Stimulated activated CD4-positive, alpha-beta T cell treated with anti-CD3 and anti-CD28 coated beads, Interleukin-15, amount 100 ng/mL, for 48 hours (primary cell): ENCODE data around the gene STIMATE.
A peak's percentile ranks its signal among the peaks of the same experiment; 100 is the strongest.

Experiments
- DNase-seq, 2 donors: peaks; one replicate each; pipeline ENCODE4 v3.0.0-alpha.2; 2020; ENCODE audit warnings: low read depth in 2 of 2

STIMATE gene

GRCh38 chr3:52817221-52817620 lies 80.1 kb downstream of the STIMATE start:
- no peak for DNase-seq

DNA sequence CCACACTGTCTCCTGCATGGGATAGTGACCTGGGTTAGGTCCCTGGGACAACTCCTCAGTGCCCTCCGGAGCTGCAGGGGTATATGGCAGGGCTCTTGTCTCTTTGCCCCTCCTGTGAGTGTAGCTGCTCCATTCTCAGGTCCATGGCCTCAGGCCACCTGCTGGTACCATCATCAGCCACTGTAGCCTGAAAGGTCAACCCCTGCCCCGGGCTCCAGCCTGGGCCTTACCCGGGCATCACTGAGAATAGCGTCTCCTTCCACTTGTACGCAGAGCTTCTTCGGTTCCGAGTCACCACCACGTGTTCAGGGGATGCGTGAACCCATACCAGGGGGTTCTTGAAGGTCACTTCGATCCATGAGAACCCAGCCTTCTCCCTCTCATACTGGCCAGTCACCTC lies 80.7 kb downstream of the STIMATE start:
- DNase-seq: no peak

- no peak for DNase-seq
These were observed 81.1 kb downstream of the STIMATE start for GRCh38 chr3:52816199-52816598.

GRCh38 chr3:52813810-52814209 lies 83.5 kb downstream of the STIMATE start:
- DNase-seq: no peak

GRCh38 chr3:52811452-52812011 lies 85.8 kb downstream of the STIMATE start:
- no peak for DNase-seq

DNA sequence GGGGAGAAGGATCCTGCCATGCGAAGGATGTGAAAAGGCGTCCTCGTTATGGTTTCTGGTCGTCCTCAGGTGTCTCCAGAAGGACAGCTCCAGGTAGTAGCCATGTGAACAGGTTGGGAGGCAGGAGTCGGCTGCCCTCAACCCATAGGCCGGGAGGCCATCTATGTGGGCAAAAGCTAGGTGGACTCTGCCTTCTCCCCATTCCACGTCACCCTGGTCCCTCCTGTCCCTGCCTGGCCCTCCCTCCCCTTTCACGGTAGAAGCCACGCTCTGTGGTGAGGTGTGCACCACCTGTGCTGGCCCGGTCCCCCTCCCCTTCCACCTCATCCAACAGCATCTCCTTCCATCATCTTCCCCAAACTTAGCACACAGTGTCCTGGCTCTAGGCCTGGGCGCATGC lies 86.4 kb downstream of the STIMATE start:
- no peak for DNase-seq

DNA sequence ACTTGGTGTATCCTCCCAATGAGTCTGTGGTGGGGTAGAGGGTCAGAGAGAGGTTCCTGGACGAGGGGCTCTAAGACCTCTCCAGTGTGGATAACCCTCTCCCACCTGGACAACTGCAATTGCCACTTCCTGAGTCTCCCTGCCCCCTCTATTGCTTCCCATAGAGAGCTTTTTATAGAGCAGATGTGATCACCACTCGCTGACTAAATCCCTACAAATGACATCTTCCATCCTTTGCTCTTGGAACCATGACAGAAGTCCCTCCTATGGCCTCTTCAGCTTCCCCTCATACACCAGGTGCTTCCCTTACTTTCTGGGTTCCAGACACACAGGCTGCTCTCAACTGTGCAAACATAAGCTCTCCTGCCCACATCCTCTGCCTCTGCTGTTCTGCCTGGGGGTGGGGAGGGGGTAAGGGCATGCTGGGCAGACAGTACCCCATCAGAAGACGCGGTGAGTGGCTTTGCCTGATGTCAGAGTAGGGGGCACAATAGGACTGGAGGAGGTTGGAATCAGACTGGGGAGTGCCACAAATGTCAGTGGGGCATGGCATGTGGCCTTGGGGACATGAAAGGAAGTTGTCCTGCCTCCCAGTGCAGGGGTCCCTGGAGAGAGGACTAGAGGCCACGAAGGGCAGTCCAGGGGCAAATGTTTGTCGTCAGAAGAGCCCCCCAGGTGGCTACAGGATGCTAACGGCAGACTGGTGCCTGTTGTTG lies 87.5 kb downstream of the STIMATE start:
- DNase-seq: no peak

GRCh38 chr3:52809149-52809548 lies 88.2 kb downstream of the STIMATE start:
- no peak for DNase-seq

GRCh38 chr3:52805270-52806039 lies 91.9 kb downstream of the STIMATE start:
- DNase-seq: no peak

DNA sequence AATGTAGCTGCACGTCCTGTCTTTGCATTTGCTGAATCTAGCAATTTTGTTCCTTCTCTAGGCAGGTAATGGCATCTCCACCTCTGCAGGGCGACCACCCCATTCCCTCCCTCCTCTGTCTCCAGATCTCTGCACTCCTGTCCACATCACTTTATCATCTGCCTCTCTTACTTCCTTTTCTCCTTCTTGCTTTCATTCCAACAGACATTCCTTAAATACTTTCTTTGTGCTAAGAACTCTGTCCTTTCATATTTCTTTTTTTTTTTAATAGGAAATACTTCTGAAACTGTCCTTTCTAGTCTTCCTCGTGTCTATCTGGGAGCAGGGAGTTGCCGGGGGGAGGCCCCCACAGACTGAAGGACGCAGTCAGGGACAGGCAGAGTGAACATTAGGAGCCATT lies 95.5 kb downstream of the STIMATE start:
- no peak for DNase-seq

GRCh38 chr3:52800079-52800478 lies 97.3 kb downstream of the STIMATE start:
- no peak for DNase-seq

DNA sequence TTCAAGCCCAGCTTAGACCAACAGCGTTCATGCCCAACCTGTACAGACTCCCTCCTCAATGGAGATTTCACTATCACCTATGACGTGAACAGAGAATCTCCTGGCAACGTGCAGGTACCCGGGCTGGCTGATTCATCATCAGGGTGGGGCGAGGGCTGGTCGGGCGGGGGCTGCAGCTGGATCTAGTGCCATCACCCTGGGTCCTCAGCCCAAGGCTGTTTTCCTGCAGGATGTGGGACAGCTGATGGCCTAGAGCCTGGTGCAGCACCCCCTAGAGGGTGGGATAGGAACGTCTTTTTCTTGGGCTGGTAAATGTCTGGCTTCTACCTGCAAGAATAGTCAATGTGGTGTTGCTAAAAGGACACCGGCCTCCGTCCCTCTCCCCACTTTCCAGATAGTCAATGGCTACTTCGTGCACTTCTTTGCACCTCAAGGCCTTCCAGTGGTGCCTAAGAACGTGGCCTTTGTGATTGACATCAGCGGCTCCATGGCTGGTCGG lies 98.3 kb downstream of the STIMATE start:
- DNase-seq: peak in 1 of 2 donors; percentile 14

GRCh38 chr3:52798376-52798977 lies 98.9 kb downstream of the STIMATE start:
- no peak for DNase-seq

- DNase-seq: no peak
These were observed 100.9 kb downstream of the STIMATE start for GRCh38 chr3:52796411-52796810.

DNA sequence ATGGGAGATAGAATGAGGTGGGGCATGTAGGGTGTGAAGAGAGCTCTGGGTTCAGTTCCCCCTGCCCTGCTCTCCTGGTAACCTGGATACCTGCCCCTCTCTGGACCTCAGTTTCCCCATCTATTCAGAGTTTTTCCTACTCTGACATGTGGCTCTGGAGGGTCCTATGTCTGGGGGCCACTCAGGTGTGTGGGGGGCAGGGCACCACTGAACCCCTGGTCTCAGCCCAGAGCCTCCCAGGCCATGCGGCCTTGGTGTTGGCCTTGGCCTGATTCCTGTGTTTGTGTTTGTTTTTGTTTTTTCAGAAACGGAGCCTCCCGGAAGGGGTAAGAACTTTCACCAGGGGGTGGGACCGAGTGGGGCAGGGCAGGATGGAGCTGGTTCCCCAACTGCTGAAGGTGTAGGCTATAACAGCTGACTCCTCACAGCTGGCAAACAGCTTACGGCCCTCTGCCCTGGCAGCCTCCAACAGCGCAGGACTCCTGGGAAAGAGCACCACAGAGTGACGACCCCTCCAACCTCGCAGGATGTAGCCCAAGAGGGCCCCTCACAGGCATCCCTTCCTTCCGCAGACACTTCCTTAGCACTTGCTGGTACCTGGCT lies 101.9 kb downstream of the STIMATE start:
- no peak for DNase-seq

DNA sequence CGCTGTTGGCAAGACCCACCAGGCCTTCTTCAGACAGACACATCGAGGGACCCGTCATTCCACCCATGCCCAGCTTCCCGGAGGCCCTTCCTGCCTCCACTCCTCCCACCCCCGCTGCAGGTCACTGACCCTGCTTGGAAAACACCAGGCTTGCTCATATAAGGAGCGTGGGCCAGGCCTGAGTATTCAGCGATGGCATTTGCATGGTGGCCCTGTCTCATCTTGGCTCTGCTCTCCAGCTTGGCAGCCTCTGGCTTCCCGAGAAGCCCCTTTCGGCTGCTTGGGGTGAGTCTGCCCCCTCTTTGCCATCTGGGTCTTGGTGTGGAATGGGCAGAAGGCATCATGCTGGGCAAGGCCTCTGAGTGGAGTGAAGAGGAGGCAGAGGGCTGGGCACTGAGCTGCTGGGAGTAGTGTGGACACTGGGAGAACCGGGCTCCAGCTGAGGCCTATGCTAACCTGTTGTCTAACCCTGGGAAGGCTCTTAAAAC lies 102.7 kb downstream of the STIMATE start, which contains the start of gene ITIH3:
Gene ITIH3, plus strand, starts transcription at position 185 of the 488 bp plus-strand sequence. Its CDS starts 8 bp downstream, at position 193.
- no peak for DNase-seq

GRCh38 chr3:52793702-52794611 lies 103.4 kb downstream of the STIMATE start:
- DNase-seq: no peak

- no peak for DNase-seq
These were observed 104.2 kb downstream of the STIMATE start for GRCh38 chr3:52792961-52793695.

DNA sequence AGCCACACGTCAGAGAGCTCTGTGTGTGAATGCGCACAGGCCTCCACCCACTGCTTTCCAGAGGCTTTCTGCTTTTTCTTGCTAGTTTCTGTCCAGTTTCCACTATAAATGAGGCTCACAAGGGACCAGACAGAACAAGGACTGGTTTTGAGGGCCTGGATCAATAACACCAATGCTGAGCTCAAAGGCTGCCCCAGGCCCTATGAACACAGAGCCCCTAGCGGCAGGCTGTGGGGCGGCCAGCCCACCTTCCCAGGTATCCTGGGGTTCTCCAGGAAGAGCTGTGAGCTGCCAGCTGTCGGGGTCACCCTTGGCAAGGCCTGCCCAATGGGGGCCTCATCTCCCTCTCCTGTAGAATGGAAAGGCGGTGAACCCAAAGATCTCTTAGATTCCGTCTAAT lies 104.9 kb downstream of the STIMATE start:
- no peak for DNase-seq

DNA sequence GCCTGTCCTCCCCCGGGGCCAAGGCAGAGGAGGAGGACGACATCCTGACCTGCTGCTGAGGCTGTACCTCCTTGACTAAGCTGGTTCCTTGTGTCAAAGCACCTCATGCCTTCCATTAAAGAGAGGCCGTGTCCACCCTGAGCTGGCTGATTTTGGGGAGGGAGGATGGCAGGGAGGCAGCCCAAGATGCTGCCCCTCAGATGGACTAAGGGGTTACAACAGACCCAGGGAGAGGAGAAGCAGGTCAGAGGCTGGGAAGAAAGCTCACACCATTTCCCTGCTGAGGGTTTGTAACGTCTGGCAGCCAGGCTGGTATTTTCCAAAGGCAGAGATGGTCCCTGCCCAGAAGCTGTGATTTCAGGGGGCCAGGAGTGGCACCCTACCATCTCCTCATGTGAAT lies 105.4 kb downstream of the STIMATE start:
- no peak for DNase-seq
